ENCODE measurements around the gene EP400.
"Not testable (repeated sequence)": the region's sequence is repeated elsewhere in the genome, so short reads cannot be mapped to it uniquely, and the experiment has no call there.

Gene EP400

GRCh38 chr12:132071830-132072384, 122.2 kb downstream of the EP400 start:
- DNase-seq = no peak

GRCh38 chr12:132074216-132074615, 124.5 kb downstream of the EP400 start:
- DNase-seq = no peak

GRCh38 chr12:132075026-132075713, 125.4 kb downstream of the EP400 start:
- no peak for DNase-seq

- DNase-seq = no peak
Measured at GRCh38 chr12:132075714-132076553, 126.2 kb downstream of the EP400 start.

- DNase-seq = no peak
Measured at GRCh38 chr12:132076711-132077110, 127.0 kb downstream of the EP400 start.

GRCh38 chr12:132077322-132078100, 127.8 kb downstream of the EP400 start:
- DNase-seq = no peak

- DNase-seq = no peak
Measured at GRCh38 chr12:132078190-132078589, 128.4 kb downstream of the EP400 start.

- DNase-seq = no peak
Measured at GRCh38 chr12:132079200-132079599, 129.5 kb downstream of the EP400 start.

GRCh38 chr12:132079695-132080094, 130.0 kb downstream of the EP400 start:
- DNase-seq = no peak

GRCh38 chr12:132080515-132080914, 130.8 kb downstream of the EP400 start:
- DNase-seq = not testable (repeated sequence)

- DNase-seq = no peak
Measured at GRCh38 chr12:132081423-132081822, 131.7 kb downstream of the EP400 start.

GRCh38 chr12:132083614-132083940, 133.8 kb downstream of the EP400 start:
- no peak for DNase-seq

GRCh38 chr12:132083941-132084620, 134.3 kb downstream of the EP400 start:
- peak; percentile 93 for DNase-seq

- peak; percentile 46 to 66 for DNase-seq
Measured at GRCh38 chr12:132084621-132085290, 135.0 kb downstream of the EP400 start.

- peak in 1 of 2 donors; percentile 40 for DNase-seq
Measured at GRCh38 chr12:132085291-132085635, 135.5 kb downstream of the EP400 start.

GRCh38 chr12:132089407-132089910, 139.7 kb downstream of the EP400 start:
- no peak for DNase-seq

- no peak for DNase-seq
Measured at GRCh38 chr12:132094269-132094891, 144.6 kb downstream of the EP400 start.

- DNase-seq = peak in 1 of 2 donors; percentile 24
Measured at GRCh38 chr12:132095520-132096409, 146.0 kb downstream of the EP400 start.

- DNase-seq = no peak
Measured at GRCh38 chr12:132099739-132100138, 150.0 kb downstream of the EP400 start.

Data from CD4-positive, alpha-beta T cell treated with Interferon alpha-2 for 1 hour (primary cell).